Uterus (tissue), 2 donors: ENCODE data around the gene TCF4.

Source experiments
- CTCF ChIP-seq, 4 experiments: fragments of 200-600 bp in 2 of 4; fragments of 450-650 bp in 2 of 4; sonication (generic) in 2 of 4; IDR thresholded peaks; one replicate each; pipeline ENCODE4 v1.5.1; 2016 to 2019; ENCODE audit warnings: antibody characterized with exemption in 4 of 4, mild to moderate bottlenecking in 2 of 4, moderate library complexity in 1 of 4
- POLR2A ChIP-seq, 2 donors: fragments of 450-650 bp; IDR thresholded peaks; one replicate each; pipeline ENCODE4 v1.6.1; 2016; ENCODE audit warnings: antibody characterized with exemption in 2 of 2, mild to moderate bottlenecking in 1 of 2, moderate library complexity in 1 of 2

DNA sequence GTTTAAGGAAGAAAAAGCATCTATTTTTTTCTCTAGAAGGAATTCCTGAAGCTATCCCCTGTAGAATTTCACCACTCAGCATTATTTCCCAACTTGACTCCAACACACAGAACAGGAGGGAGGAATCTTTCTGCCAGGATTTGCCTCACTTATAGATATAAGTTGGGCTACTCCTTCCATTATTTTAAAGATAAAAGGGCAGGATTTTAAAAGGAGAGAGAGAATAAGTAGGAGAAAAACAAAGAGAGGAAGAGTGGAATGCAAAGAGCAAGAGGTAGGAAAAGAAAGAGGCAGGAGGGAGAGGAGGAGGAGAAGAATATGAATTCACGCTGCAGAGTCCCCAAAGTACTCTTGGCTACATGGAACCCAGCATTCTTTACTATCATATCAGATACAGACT, 182.5 kb downstream of the TCF4 start:
- TF ChIP-seq CTCF (IDR thresholded peaks at IDR 0.05) (no peak), POLR2A (IDR thresholded peaks at IDR 0.05) (no peak)
